Mammary epithelial cell (primary cell): ENCODE measurements around the gene STK11IP.

Experiments
- CTCF ChIP-seq, 2 donors: IDR thresholded peaks in 1 of 2; conservative IDR thresholded peaks in 1 of 2; 2 replicates each; pipeline ENCODE4 v1.5.1; 2011 to 2012; ENCODE audit warnings: inconsistent platforms in 2 of 2, low read length in 2 of 2, mild to moderate bottlenecking in 2 of 2, control low read depth in 1 of 2, low read depth in 1 of 2; ENCODE audit not compliant: insufficient read depth in 1 of 2; ENCODE audit errors: extremely low read depth in 1 of 2
- EZH2 ChIP-seq: IDR thresholded peaks from 2 replicates; pipeline ENCODE4 v1.6.1; 2012; ENCODE audit warnings: low read length, inconsistent platforms, borderline replicate concordance

- TF ChIP-seq CTCF (conservative IDR thresholded peaks at IDR 0.05 in 1 of 2, IDR thresholded peaks at IDR 0.05 in 1 of 2; ENCODE audit: extremely low read depth in 1 of 2, insufficient read depth in 1 of 2, low read depth in 1 of 2, low read length in 2 of 2) (no peak), EZH2 (no peak)
Observed at GRCh38 chr2:219615894-219616293, 18.2 kb downstream of the STK11IP start.
